ENCODE measurements around the gene EPHA8. TPM values are rescaled to one million over a fixed set of nuclear protein-coding genes. Genes with fewer than 3 reads are reported as not detected.

EPHA8 gene
- total RNA-seq, 1 experiment from 2014 or later: 3.8 TPM

GRCh38 chr1:22518379-22518778, 44.9 kb upstream of the EPHA8 start:
- Mint-ChIP-seq H3K9me3 (no peaks in the 10 kb centered on the region), H3K4me3 (no peak overlapping the region), H3K4me1 (no peaks in the 10 kb centered on the region), H3K36me3 (peaks cover 60% of the 10 kb centered on the region), H3K27ac (no peak overlapping the region), H3K27me3 (ENCODE audit: low read depth) (no peaks in the 10 kb centered on the region)
- ATAC-seq: no peak
- POLR2A ChIA-PET: no interaction called here
- CTCF ChIA-PET: no interaction called here
- TF ChIP-seq ZNF138 (CRISPR knock-in tag; conservative IDR thresholded peaks at IDR 0.05) (no peak), JAZF1 (CRISPR knock-in tag; IDR thresholded peaks at IDR 0.05) (no peak), USF2 (CRISPR knock-in tag; IDR thresholded peaks at IDR 0.05) (no peak)
- no peak for DNase-seq (ENCODE audit: low spot score)

GRCh38 chr1:22520871-22521270, 42.4 kb upstream of the EPHA8 start:
- Mint-ChIP-seq H3K36me3 (peaks cover 52% of the 10 kb centered on the region), H3K27ac (no peak overlapping the region), H3K4me3 (no peak overlapping the region), H3K27me3 (ENCODE audit: low read depth) (no peaks in the 10 kb centered on the region), H3K9me3 (no peaks in the 10 kb centered on the region), H3K4me1 (no peaks in the 10 kb centered on the region)
- ATAC-seq (no peak), DNase-seq (ENCODE audit: low spot score) (no peak)
- ChIA-PET CTCF (no interaction called here), POLR2A (no interaction called here)
- TF ChIP-seq ZNF232 (CRISPR knock-in tag; IDR thresholded peaks at IDR 0.05): no peak
- no peak for TF ChIP-seq PRDM15 (CRISPR knock-in tag; IDR thresholded peaks at IDR 0.05)
- TF ChIP-seq ZNF263 (CRISPR knock-in tag; IDR thresholded peaks at IDR 0.05; ENCODE audit: low read depth): no peak
- TF ChIP-seq CBFB (CRISPR knock-in tag; IDR thresholded peaks at IDR 0.05; ENCODE audit: low read depth): no peak
- TF ChIP-seq E2F5 (CRISPR knock-in tag; IDR thresholded peaks at IDR 0.05): no peak
- no peak for TF ChIP-seq NR1H2 (CRISPR knock-in tag; IDR thresholded peaks at IDR 0.05)
- no peak for TF ChIP-seq CREM (CRISPR knock-in tag; IDR thresholded peaks at IDR 0.05)
- TF ChIP-seq ELF4 (CRISPR knock-in tag; IDR thresholded peaks at IDR 0.05; ENCODE audit: low read depth): no peak
- no peak for TF ChIP-seq AFF4 (CRISPR knock-in tag; IDR thresholded peaks at IDR 0.05; ENCODE audit: borderline replicate concordance)
- no peak for TF ChIP-seq ZNF425 (CRISPR knock-in tag; conservative IDR thresholded peaks at IDR 0.05)
